A673 (cell line): ENCODE data around the gene DAP3.

Experiments used
- EZH2 ChIP-seq: fragments of 200-600 bp; sonication (generic); IDR thresholded peaks from 2 replicates; pipeline ENCODE4 v1.6.1; 2017; ENCODE audit warnings: borderline replicate concordance, low read depth, mild to moderate bottlenecking, mixed read lengths, antibody characterized with exemption, low read length; ENCODE audit not compliant: poor library complexity, severe bottlenecking
- TF ChIP-seq, protein P1 (sequence below): fragments of 300-800, 200-600 bp; sonication (generic); conservative IDR thresholded peaks from 2 replicates; pipeline ENCODE4 v1.5.1; 2017; ENCODE audit warnings: low read depth, mild to moderate bottlenecking, antibody characterized with exemption, low read length, moderate library complexity, mixed read lengths

DNA sequence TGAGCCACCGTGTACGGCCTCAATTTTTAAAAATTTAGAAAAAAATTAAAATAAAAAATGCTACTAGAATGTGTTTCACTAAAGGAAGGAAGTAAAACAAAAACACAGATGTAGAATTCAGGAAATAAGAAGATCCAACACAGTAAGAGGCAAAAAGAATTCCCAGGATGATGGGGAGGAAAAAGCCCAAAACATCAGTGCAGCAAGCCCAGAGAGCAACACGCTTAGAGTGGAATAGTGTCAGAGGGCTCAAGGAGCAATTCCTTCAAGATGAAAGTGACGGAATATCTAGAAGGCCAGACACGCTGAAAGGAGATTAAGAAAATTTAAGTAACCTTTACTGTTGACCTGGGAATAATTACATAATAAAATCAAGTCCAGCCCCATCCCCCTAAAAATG, 80.4 kb downstream of the DAP3 start:
- TF ChIP-seq, protein P1, sequence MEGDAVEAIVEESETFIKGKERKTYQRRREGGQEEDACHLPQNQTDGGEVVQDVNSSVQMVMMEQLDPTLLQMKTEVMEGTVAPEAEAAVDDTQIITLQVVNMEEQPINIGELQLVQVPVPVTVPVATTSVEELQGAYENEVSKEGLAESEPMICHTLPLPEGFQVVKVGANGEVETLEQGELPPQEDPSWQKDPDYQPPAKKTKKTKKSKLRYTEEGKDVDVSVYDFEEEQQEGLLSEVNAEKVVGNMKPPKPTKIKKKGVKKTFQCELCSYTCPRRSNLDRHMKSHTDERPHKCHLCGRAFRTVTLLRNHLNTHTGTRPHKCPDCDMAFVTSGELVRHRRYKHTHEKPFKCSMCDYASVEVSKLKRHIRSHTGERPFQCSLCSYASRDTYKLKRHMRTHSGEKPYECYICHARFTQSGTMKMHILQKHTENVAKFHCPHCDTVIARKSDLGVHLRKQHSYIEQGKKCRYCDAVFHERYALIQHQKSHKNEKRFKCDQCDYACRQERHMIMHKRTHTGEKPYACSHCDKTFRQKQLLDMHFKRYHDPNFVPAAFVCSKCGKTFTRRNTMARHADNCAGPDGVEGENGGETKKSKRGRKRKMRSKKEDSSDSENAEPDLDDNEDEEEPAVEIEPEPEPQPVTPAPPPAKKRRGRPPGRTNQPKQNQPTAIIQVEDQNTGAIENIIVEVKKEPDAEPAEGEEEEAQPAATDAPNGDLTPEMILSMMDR: no peak
- no peak for TF ChIP-seq EZH2
